ENCODE measurements around the gene NLRC3.

NLRC3 gene

GRCh38 chr16:3564130-3564888, 12.9 kb downstream of the NLRC3 start:
- TF ChIP-seq TARDBP (IDR thresholded peaks at IDR 0.05) (no peak), ARNT (IDR thresholded peaks at IDR 0.05) (no peak), LEF1 (IDR thresholded peaks at IDR 0.05; ENCODE audit: borderline replicate concordance) (no peak), ELF4 (IDR thresholded peaks at IDR 0.05) (no peak), FOXM1 (IDR thresholded peaks at IDR 0.05; ENCODE audit: borderline replicate concordance) (no peak), ZNF384 (IDR thresholded peaks at IDR 0.05) (no peak), L3MBTL2 (conservative IDR thresholded peaks at IDR 0.05) (no peak), NFRKB (IDR thresholded peaks at IDR 0.05) (no peak), HDGF (IDR thresholded peaks at IDR 0.05; ENCODE audit: borderline replicate concordance) (no peak), SUZ12 (IDR thresholded peaks at IDR 0.05) (no peak), PKNOX1 (IDR thresholded peaks at IDR 0.05) (no peak), FOXA1 (IDR thresholded peaks at IDR 0.05) (no peak)
- no peak for DNase-seq (ENCODE audit: extremely low spot score)
- CTCF ChIA-PET: interaction anchor here (0.7 kb wide), 1 partner anchor 237 kb away, joined by 3 read pairs; no protein-coding TSS in a partner anchor
- POLR2A ChIA-PET: no interaction called here

- ChIA-PET POLR2A (no interaction called here), CTCF (no interaction called here)
- TF ChIP-seq SP1 (IDR thresholded peaks at IDR 0.05): no peak
- TF ChIP-seq LEF1 (IDR thresholded peaks at IDR 0.05; ENCODE audit: borderline replicate concordance): no peak
- no peak for TF ChIP-seq NFRKB (IDR thresholded peaks at IDR 0.05)
- TF ChIP-seq ARNT (IDR thresholded peaks at IDR 0.05): no peak
- TF ChIP-seq FOXM1 (IDR thresholded peaks at IDR 0.05; ENCODE audit: borderline replicate concordance): no peak
- DNase-seq (ENCODE audit: extremely low spot score): no peak
These were observed 14.2 kb downstream of the NLRC3 start for GRCh38 chr16:3562914-3563480.

GRCh38 chr16:3561626-3562025, 15.6 kb downstream of the NLRC3 start:
- ChIA-PET CTCF (no interaction called here), POLR2A (no interaction called here)
- no peak for DNase-seq (ENCODE audit: extremely low spot score)
- TF ChIP-seq FOXK2 (IDR thresholded peaks at IDR 0.05) (no peak), SUZ12 (IDR thresholded peaks at IDR 0.05) (no peak), L3MBTL2 (conservative IDR thresholded peaks at IDR 0.05) (no peak), HDGF (IDR thresholded peaks at IDR 0.05; ENCODE audit: borderline replicate concordance) (no peak), BHLHE40 (IDR thresholded peaks at IDR 0.05; ENCODE audit: borderline replicate concordance) (no peak), ARNT (IDR thresholded peaks at IDR 0.05) (no peak), ZNF384 (IDR thresholded peaks at IDR 0.05) (no peak), PKNOX1 (IDR thresholded peaks at IDR 0.05) (no peak), TARDBP (IDR thresholded peaks at IDR 0.05) (no peak), SP1 (IDR thresholded peaks at IDR 0.05) (no peak), ELF4 (IDR thresholded peaks at IDR 0.05) (no peak), FOXA1 (IDR thresholded peaks at IDR 0.05) (no peak), FOXM1 (IDR thresholded peaks at IDR 0.05; ENCODE audit: borderline replicate concordance) (no peak), LEF1 (IDR thresholded peaks at IDR 0.05; ENCODE audit: borderline replicate concordance) (no peak), NFRKB (IDR thresholded peaks at IDR 0.05) (no peak), CTBP1 (IDR thresholded peaks at IDR 0.05; ENCODE audit: borderline replicate concordance) (no peak)

GRCh38 chr16:3554351-3554928, 22.8 kb downstream of the NLRC3 start:
- TF ChIP-seq CTBP1 (IDR thresholded peaks at IDR 0.05; ENCODE audit: borderline replicate concordance) (no peak), BHLHE40 (IDR thresholded peaks at IDR 0.05; ENCODE audit: borderline replicate concordance) (no peak), HDGF (IDR thresholded peaks at IDR 0.05; ENCODE audit: borderline replicate concordance) (no peak), NFRKB (IDR thresholded peaks at IDR 0.05) (no peak), SUZ12 (IDR thresholded peaks at IDR 0.05) (no peak), FOXA1 (IDR thresholded peaks at IDR 0.05) (no peak), LEF1 (IDR thresholded peaks at IDR 0.05; ENCODE audit: borderline replicate concordance) (no peak), ZNF384 (IDR thresholded peaks at IDR 0.05) (no peak), ARNT (IDR thresholded peaks at IDR 0.05) (no peak), FOXM1 (IDR thresholded peaks at IDR 0.05; ENCODE audit: borderline replicate concordance) (no peak), ELF4 (IDR thresholded peaks at IDR 0.05) (no peak), L3MBTL2 (conservative IDR thresholded peaks at IDR 0.05) (no peak)
- DNase-seq (ENCODE audit: extremely low spot score): no peak
- CTCF ChIA-PET: interaction anchor here (0.7 kb wide), 1 partner anchor 233 kb away, joined by 6 read pairs; no protein-coding TSS in a partner anchor
- POLR2A ChIA-PET: no interaction called here

- TF ChIP-seq L3MBTL2 (conservative IDR thresholded peaks at IDR 0.05) (no peak), FOXK2 (IDR thresholded peaks at IDR 0.05) (no peak), FOXA1 (IDR thresholded peaks at IDR 0.05) (no peak)
- no peak for DNase-seq (ENCODE audit: extremely low spot score)
- ChIA-PET POLR2A (no interaction called here), CTCF (no interaction called here)
These were observed 23.9 kb downstream of the NLRC3 start for GRCh38 chr16:3553138-3553923.

Data from HEK293T (cell line).